Measurements from ENCODE around the gene ACOT13. TPM values are rescaled to one million over a fixed set of nuclear protein-coding genes. Genes with fewer than 3 reads are reported as not detected.
"Not testable (repeated sequence)": the region's sequence is repeated elsewhere in the genome, so short reads cannot be mapped to it uniquely, and the experiment has no call there.

Gene ACOT13
- total and polyA plus RNA-seq, 2 donors (not counting 1 experiment from before 2014, with no cell fraction given), result 12.2 to 26.4 TPM

- DNase-seq (ENCODE audit: low read depth in 2 of 2), result no peak
- H3K9me3 ChIP-seq (ENCODE audit: control insufficient read depth, insufficient read depth, low read depth, low read length), result no peaks in the 10 kb centered on the region
- H3K79me2 ChIP-seq (ENCODE audit: control insufficient read depth, insufficient read depth, low read length), result peaks cover 17% of the 10 kb centered on the region
- no peak overlapping the region for H3K4me2 ChIP-seq (ENCODE audit: extremely low read depth, insufficient read depth, low read length)
- no peak overlapping the region for H2AFZ ChIP-seq (ENCODE audit: low read length)
- no peak overlapping the region for H3K4me3 ChIP-seq (replicated peaks in 1 of 4; ENCODE audit: control extremely low read depth in 1 of 4, insufficient read depth in 1 of 4, low read depth in 3 of 4, low read length in 4 of 4)
- no peak for TF ChIP-seq CTCF (conservative IDR thresholded peaks at IDR 0.05 in 1 of 2, IDR thresholded peaks at IDR 0.05 in 1 of 2; ENCODE audit: low read depth in 1 of 2, low read length in 2 of 2)
- TF ChIP-seq EZH2 (IDR thresholded peaks at IDR 0.05; ENCODE audit: low read length, missing control alignments), result no peak
- no peaks in the 10 kb centered on the region for H3K36me3 ChIP-seq (ENCODE audit: control insufficient read depth, insufficient read depth, low read length)
- no peak overlapping the region for H3K9ac ChIP-seq (ENCODE audit: insufficient read depth, low read length)
- peaks cover 6% of the 10 kb centered on the region for H3K4me1 ChIP-seq (ENCODE audit: control insufficient read depth, extremely low read depth, insufficient read depth, low read length)
- H3K27ac ChIP-seq (ENCODE audit: insufficient read depth, low read length), result no peak overlapping the region
- no peaks in the 10 kb centered on the region for H3K27me3 ChIP-seq (ENCODE audit: control insufficient read depth, insufficient read depth, low read length)
- no peaks in the 10 kb centered on the region for H4K20me1 ChIP-seq (ENCODE audit: control insufficient read depth, extremely low read depth, insufficient read depth, low read length)
Measured at GRCh38 chr6:24668997-24669361, 2.1 kb downstream of the ACOT13 start.

- H3K4me2 ChIP-seq (ENCODE audit: extremely low read depth, insufficient read depth, low read length); DNase-seq (ENCODE audit: low read depth in 2 of 2); H3K4me3 ChIP-seq (replicated peaks in 1 of 4; ENCODE audit: control extremely low read depth in 1 of 4, insufficient read depth in 1 of 4, low read depth in 3 of 4, low read length in 4 of 4); H3K9me3 ChIP-seq (ENCODE audit: control insufficient read depth, insufficient read depth, low read depth, low read length); H3K27me3 ChIP-seq (ENCODE audit: control insufficient read depth, insufficient read depth, low read length); H3K27ac ChIP-seq (ENCODE audit: insufficient read depth, low read length); H2AFZ ChIP-seq (ENCODE audit: low read length); H3K4me1 ChIP-seq (ENCODE audit: control insufficient read depth, extremely low read depth, insufficient read depth, low read length); H3K9ac ChIP-seq (ENCODE audit: insufficient read depth, low read length); H4K20me1 ChIP-seq (ENCODE audit: control insufficient read depth, extremely low read depth, insufficient read depth, low read length); H3K36me3 ChIP-seq (ENCODE audit: control insufficient read depth, insufficient read depth, low read length): not testable (repeated sequence)
- peaks cover 11% of the 10 kb centered on the region for H3K79me2 ChIP-seq (ENCODE audit: control insufficient read depth, insufficient read depth, low read length)
Measured at GRCh38 chr6:24670492-24670891, 3.6 kb downstream of the ACOT13 start.

DNA sequence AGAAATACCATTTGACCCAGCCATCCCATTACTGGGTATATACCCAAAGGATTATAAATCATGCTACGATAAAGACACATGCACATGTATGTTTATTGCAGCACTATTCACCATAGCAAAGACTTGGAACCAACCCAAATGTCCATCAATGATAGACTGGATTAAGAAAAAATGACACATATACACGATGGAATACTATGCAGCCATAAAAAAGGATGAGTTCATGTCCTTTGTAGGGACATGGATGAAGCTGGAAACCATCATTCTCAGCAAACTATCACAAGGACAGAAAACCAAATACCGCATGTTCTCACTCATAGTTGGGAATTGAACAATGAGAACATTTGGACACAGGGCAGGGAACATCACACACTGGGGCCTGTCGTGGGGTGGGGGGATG lies 4.2 kb downstream of the ACOT13 start:
- H2AFZ ChIP-seq (ENCODE audit: low read length); H3K4me3 ChIP-seq (replicated peaks in 1 of 4; ENCODE audit: control extremely low read depth in 1 of 4, insufficient read depth in 1 of 4, low read depth in 3 of 4, low read length in 4 of 4); H3K4me1 ChIP-seq (ENCODE audit: control insufficient read depth, extremely low read depth, insufficient read depth, low read length); H3K27me3 ChIP-seq (ENCODE audit: control insufficient read depth, insufficient read depth, low read length); H3K27ac ChIP-seq (ENCODE audit: insufficient read depth, low read length); DNase-seq (ENCODE audit: low read depth in 2 of 2); H3K4me2 ChIP-seq (ENCODE audit: extremely low read depth, insufficient read depth, low read length); H4K20me1 ChIP-seq (ENCODE audit: control insufficient read depth, extremely low read depth, insufficient read depth, low read length); H3K36me3 ChIP-seq (ENCODE audit: control insufficient read depth, insufficient read depth, low read length); H3K9ac ChIP-seq (ENCODE audit: insufficient read depth, low read length); H3K79me2 ChIP-seq (ENCODE audit: control insufficient read depth, insufficient read depth, low read length); H3K9me3 ChIP-seq (ENCODE audit: control insufficient read depth, insufficient read depth, low read depth, low read length): not testable (repeated sequence)

DNA sequence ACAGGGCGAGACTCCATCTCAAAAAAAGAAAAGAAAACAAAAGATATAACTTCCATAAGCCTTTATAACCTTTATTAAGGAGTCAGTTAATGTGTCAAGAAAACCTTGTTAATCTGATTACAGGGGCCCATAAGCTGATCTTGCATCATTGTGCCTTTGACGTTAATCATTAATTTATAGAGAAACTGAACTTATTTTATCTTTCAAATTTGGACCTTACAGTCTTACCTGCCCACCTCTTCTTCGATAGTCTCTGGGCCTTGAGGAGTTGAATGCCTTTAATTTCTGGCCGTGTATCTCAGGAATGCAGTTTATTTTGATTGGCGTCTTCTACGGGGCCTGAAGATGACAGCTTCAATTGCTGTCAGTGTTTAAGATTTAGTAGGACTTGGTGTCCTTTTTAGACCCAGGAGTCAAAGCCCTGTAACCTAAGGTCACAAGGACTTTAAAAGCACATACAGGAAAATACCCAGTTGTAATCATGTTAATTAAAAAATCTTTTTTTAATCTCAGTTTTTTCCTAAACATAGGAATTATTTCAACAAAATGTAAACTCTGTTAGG lies 5.8 kb downstream of the ACOT13 start:
- no peaks in the 10 kb centered on the region for H3K79me2 ChIP-seq (ENCODE audit: control insufficient read depth, insufficient read depth, low read length)
- no peaks in the 10 kb centered on the region for H3K4me1 ChIP-seq (ENCODE audit: control insufficient read depth, extremely low read depth, insufficient read depth, low read length)
- no peak for TF ChIP-seq EZH2 (IDR thresholded peaks at IDR 0.05; ENCODE audit: low read length, missing control alignments)
- no peak for TF ChIP-seq CTCF (conservative IDR thresholded peaks at IDR 0.05 in 1 of 2, IDR thresholded peaks at IDR 0.05 in 1 of 2; ENCODE audit: low read depth in 1 of 2, low read length in 2 of 2)
- no peak overlapping the region for H3K4me3 ChIP-seq (replicated peaks in 1 of 4; ENCODE audit: control extremely low read depth in 1 of 4, insufficient read depth in 1 of 4, low read depth in 3 of 4, low read length in 4 of 4)
- no peak overlapping the region for H3K27ac ChIP-seq (ENCODE audit: insufficient read depth, low read length)
- H4K20me1 ChIP-seq (ENCODE audit: control insufficient read depth, extremely low read depth, insufficient read depth, low read length), result no peaks in the 10 kb centered on the region
- no peak for DNase-seq (ENCODE audit: low read depth in 2 of 2)
- no peak overlapping the region for H3K4me2 ChIP-seq (ENCODE audit: extremely low read depth, insufficient read depth, low read length)
- no peaks in the 10 kb centered on the region for H3K27me3 ChIP-seq (ENCODE audit: control insufficient read depth, insufficient read depth, low read length)
- H2AFZ ChIP-seq (ENCODE audit: low read length), result no peak overlapping the region
- H3K9me3 ChIP-seq (ENCODE audit: control insufficient read depth, insufficient read depth, low read depth, low read length), result no peaks in the 10 kb centered on the region
- no peak overlapping the region for H3K9ac ChIP-seq (ENCODE audit: insufficient read depth, low read length)
- H3K36me3 ChIP-seq (ENCODE audit: control insufficient read depth, insufficient read depth, low read length), result no peaks in the 10 kb centered on the region

All from fibroblast of lung (primary cell).